HCT116 (cell line): Measurements from ENCODE around the gene AOPEP. TPM values are rescaled to one million over a fixed set of nuclear protein-coding genes. Genes with fewer than 3 reads are reported as not detected.

ENCODE experiments used
- ATAC-seq: fragments of 200-7000 bp; cut with Tn5 transposase; 2 replicates; pipeline ENCODE4 v1.9.1; 2020; ENCODE audit warnings: mild to moderate bottlenecking, moderate library complexity
- BruUV-seq: library from RNA; stranded (reverse); fragments of 400-500 nt; replicated peaks from 2 replicates; lab custom pipeline; 2021; lab: Mats Ljungman, UMichigan
- CTCF ChIA-PET: fragments of 300-600 bp; sonication (Branson Sonifier 250); formaldehyde crosslinking; loops from one replicate; lab custom pipeline; 2021; ENCODE audit warnings: antibody characterized with exemption; lab: Charles Lee
- POLR2A ChIA-PET: fragments of 300-600, 350-600 bp; sonication (Branson Sonifier 250); formaldehyde crosslinking; loops from one replicate; lab custom pipeline; 2021; ENCODE audit warnings: antibody characterized with exemption; lab: Charles Lee
- RAD21 ChIA-PET, 2 experiments: fragments of 300-600 bp; sonication (Branson Sonifier 250); formaldehyde crosslinking; loops; one replicate each; lab custom pipeline; 2023; ENCODE audit warnings: low total read pairs in 2 of 2; ENCODE audit not compliant: uncharacterized antibody in 2 of 2, unreplicated experiment in 2 of 2, low non-redundant PET in 1 of 2; lab: Charles Lee
- DNase-seq: peaks from one replicate; pipeline ENCODE4 v3.0.0-alpha.2; 2010; ENCODE audit warnings: low read depth, low spot score
- H2AFZ ChIP-seq: fragments of 200-600 bp; shearing (Covaris generic), sonication (generic); 2 replicates; pipeline ENCODE4 v1.6.1; 2017; ENCODE audit warnings: low read depth, mixed run types, mixed read lengths, antibody characterized with exemption, low read length; ENCODE audit not compliant: poor library complexity, severe bottlenecking
- H3K27ac ChIP-seq: 2 replicates; pipeline ENCODE4 v1.5.1; 2012; ENCODE audit warnings: low read depth, low read length
- H3K27me3 ChIP-seq: fragments of 200-600 bp; sonication (generic); 2 replicates; pipeline ENCODE4 v1.6.1; 2016; ENCODE audit warnings: mixed run types, low read length, mixed read lengths; ENCODE audit not compliant: insufficient read depth
- H3K36me3 ChIP-seq, 2 experiments: fragments of 200-500 bp in 1 of 2; fragments of 200-600 bp in 1 of 2; sonication (Bioruptor generic) in 1 of 2; sonication (generic) in 1 of 2; 2 replicates each; pipeline versions ENCODE4 v1.5.1 to v1.6.1; 2014 to 2016; ENCODE audit warnings: low read length in 2 of 2, inconsistent platforms in 1 of 2, mixed read lengths in 1 of 2, mixed run types in 1 of 2; ENCODE audit not compliant: insufficient read depth in 2 of 2, control insufficient read depth in 1 of 2
- H3K4me1 ChIP-seq, 2 experiments: fragments of 200-600 bp in 1 of 2; sonication (generic) in 1 of 2; 2 replicates each; pipeline versions ENCODE4 v1.5.1 to v1.6.1; 2012 to 2017; ENCODE audit warnings: low read length in 2 of 2, inconsistent platforms in 1 of 2, mild to moderate bottlenecking in 1 of 2, mixed read lengths in 1 of 2, mixed run types in 1 of 2, moderate library complexity in 1 of 2; ENCODE audit not compliant: insufficient read depth in 2 of 2, control insufficient read depth in 1 of 2
- H3K4me2 ChIP-seq: fragments of 200-600 bp; sonication (generic); 2 replicates; pipeline ENCODE4 v1.6.1; 2017; ENCODE audit warnings: mixed run types, low read length, mixed read lengths
- H3K4me3 ChIP-seq, 2 experiments: fragments of 200-600 bp in 1 of 2; sonication (generic) in 1 of 2; replicated peaks in 1 of 2; 2 replicates each; pipeline ENCODE4 v1.5.1; 2011 to 2016; ENCODE audit warnings: low read length in 2 of 2, control low read depth in 1 of 2, low read depth in 1 of 2, mild to moderate bottlenecking in 1 of 2, mixed read lengths in 1 of 2, mixed run types in 1 of 2
- H3K79me2 ChIP-seq: fragments of 200-600 bp; sonication (generic); 2 replicates; pipeline ENCODE4 v1.6.1; 2017; ENCODE audit warnings: mild to moderate bottlenecking, mixed run types, low read length, moderate library complexity, mixed read lengths; ENCODE audit not compliant: insufficient read depth
- H3K9ac ChIP-seq: fragments of 200-600 bp; sonication (generic); 2 replicates; pipeline ENCODE4 v1.6.1; 2016; ENCODE audit warnings: low read length, mixed read lengths
- H3K9me2 ChIP-seq: fragments of 200-600 bp; sonication (generic), shearing (Covaris generic); 2 replicates; pipeline ENCODE4 v1.6.1; 2017; ENCODE audit warnings: mixed run types, mild to moderate bottlenecking, moderate library complexity; ENCODE audit not compliant: insufficient read depth
- H3K9me3 ChIP-seq, 2 experiments: fragments of 200-500 bp in 1 of 2; fragments of 200-600 bp in 1 of 2; sonication (Bioruptor generic) in 1 of 2; sonication (generic) in 1 of 2; 2 replicates each; pipeline ENCODE4 v1.6.1; 2014 to 2017; ENCODE audit warnings: low read length in 2 of 2, mixed read lengths in 2 of 2, inconsistent platforms in 1 of 2, low read depth in 1 of 2, mild to moderate bottlenecking in 1 of 2, mixed run types in 1 of 2, moderate library complexity in 1 of 2; ENCODE audit not compliant: control insufficient read depth in 1 of 2, insufficient read depth in 1 of 2
- H4K20me1 ChIP-seq: fragments of 200-600 bp; sonication (generic), shearing (Covaris generic); 2 replicates; pipeline ENCODE4 v1.6.1; 2017; ENCODE audit warnings: mixed run types, mild to moderate bottlenecking, moderate library complexity; ENCODE audit not compliant: insufficient read depth
- ELF1 ChIP-seq: IDR thresholded peaks from 2 replicates; pipeline ENCODE4 v1.6.1; 2012; ENCODE audit warnings: low read depth, borderline replicate concordance
- EZH2 ChIP-seq: fragments of 200-600 bp; sonication (generic); IDR thresholded peaks from 2 replicates; pipeline ENCODE4 v1.6.1; 2017; ENCODE audit warnings: antibody characterized with exemption, mixed run types
- POLR2A ChIP-seq: IDR thresholded peaks from 2 replicates; pipeline ENCODE4 v1.7.0; 2011; ENCODE audit warnings: borderline replicate concordance; ENCODE audit not compliant: insufficient read depth, insufficient read length; ENCODE audit errors: extremely low read depth
- POLR2AphosphoS5 ChIP-seq: IDR thresholded peaks from 2 replicates; pipeline ENCODE4 v1.6.1; 2011; ENCODE audit warnings: mild to moderate bottlenecking, low read depth, low read length, moderate library complexity
- RAD21 ChIP-seq: IDR thresholded peaks from 2 replicates; pipeline ENCODE4 v1.6.1; 2012; ENCODE audit warnings: low read depth, mild to moderate bottlenecking
- SIN3A ChIP-seq: IDR thresholded peaks from 2 replicates; pipeline ENCODE4 v1.6.1; 2012; ENCODE audit warnings: low read depth
- SP1 ChIP-seq: IDR thresholded peaks from 2 replicates; pipeline ENCODE4 v1.6.1; 2012; ENCODE audit warnings: low read depth
- SRF ChIP-seq: IDR thresholded peaks from 2 replicates; pipeline ENCODE4 v1.6.1; 2012; ENCODE audit warnings: low read depth
- TCF7L2 ChIP-seq: IDR thresholded peaks from 2 replicates; pipeline ENCODE4 v1.7.0; 2011; ENCODE audit warnings: borderline replicate concordance, inconsistent platforms; ENCODE audit not compliant: insufficient read depth, insufficient read length; ENCODE audit errors: extremely low read depth
- ZFX ChIP-seq: fragments of 450-650 bp; IDR thresholded peaks from 2 replicates; pipeline ENCODE4 v1.6.1; 2017
- ZNF274 ChIP-seq: fragments of 200-500 bp; sonication (Bioruptor generic); IDR thresholded peaks from 2 replicates; pipeline ENCODE4 v1.6.1; 2014; ENCODE audit warnings: mild to moderate bottlenecking, low read depth, low read length, inconsistent platforms
- intact Hi-C: fragments of 100-400 bp; cut with micrococcal nuclease; formaldehyde crosslinking; loops from 2 replicates; pipeline ENCODE4 v1.10.0; 2022
- total RNA-seq: library from RNA; stranded (reverse); gene quantifications from one replicate; pipeline ENCODE4 v1.2.1, GENCODE V29; 2021; ENCODE audit not compliant: unreplicated experiment
- TF ChIP-seq, protein P1 (sequence below): IDR thresholded peaks from 2 replicates; pipeline ENCODE4 v1.6.1; 2012

AOPEP gene
- total RNA-seq, 1 experiment from 2014 or later: 15.1 TPM

DNA sequence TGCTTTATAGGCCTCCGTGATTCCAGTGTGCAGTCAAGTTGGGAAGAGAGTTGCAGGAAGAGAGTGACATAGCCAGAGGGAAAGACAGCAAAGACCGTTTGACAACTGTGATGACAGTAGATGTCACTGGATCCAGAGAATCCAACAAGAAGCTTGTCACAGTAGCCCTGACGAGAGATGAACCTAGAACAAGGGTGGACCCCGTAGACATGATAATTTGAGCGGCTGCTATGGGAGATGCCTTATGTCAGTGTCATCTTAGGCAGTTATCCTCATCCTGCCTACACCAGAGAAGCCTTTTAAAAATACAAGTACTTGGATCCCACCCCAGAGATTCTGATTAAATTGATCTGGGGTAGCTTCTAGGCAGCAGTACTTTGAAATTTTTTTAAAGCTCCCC lies 125.4 kb downstream of the AOPEP start:
- peaks cover 13 to 33% of the 10 kb centered on the region in 2 experiments; a peak in 3 of 4 replicates for H3K4me1 ChIP-seq
- no peak overlapping the region for H3K4me3 ChIP-seq
- H3K27ac ChIP-seq: no peak overlapping the region
- no peak overlapping the region for H2AFZ ChIP-seq
- H3K27me3 ChIP-seq: no peaks in the 10 kb centered on the region
- no peaks in the 10 kb centered on the region for H3K36me3 ChIP-seq
- ChIA-PET RAD21 (no interaction called here), CTCF (no interaction called here), POLR2A (no interaction called here)
- H3K79me2 ChIP-seq: no peaks in the 10 kb centered on the region
- ATAC-seq: no peak
- H3K9me2 ChIP-seq: no peaks in the 10 kb centered on the region
- no peak for DNase-seq
- BruUV-seq: no TSS peak
- no peaks in the 10 kb centered on the region for H3K9me3 ChIP-seq
- H4K20me1 ChIP-seq: no peaks in the 10 kb centered on the region
- no peak for TF ChIP-seq SP1
- TF ChIP-seq, all 23 proteins: peak for 0
- no peak overlapping the region for H3K9ac ChIP-seq
- H3K4me2 ChIP-seq: no peak overlapping the region
- intact Hi-C loops: no loop called here

DNA sequence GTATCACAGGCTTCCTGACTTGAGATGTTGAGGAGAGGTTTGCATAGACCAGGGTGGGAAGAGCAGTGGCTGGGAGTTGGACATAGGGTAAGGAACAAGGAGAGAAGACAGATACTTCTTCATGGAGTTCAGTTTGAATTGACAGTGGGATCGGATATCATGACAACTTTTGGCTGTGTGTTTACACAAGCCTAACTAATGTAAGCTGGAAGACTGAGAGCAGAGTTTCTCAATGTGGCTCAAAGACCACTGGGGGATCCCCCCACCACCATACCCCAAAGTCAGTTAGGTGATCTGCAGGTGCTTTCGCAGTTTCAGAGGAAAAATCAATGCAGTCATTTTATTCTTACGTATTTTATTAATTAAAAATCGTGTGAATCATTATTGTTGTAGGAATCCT lies 125.9 kb downstream of the AOPEP start:
- no peak for DNase-seq
- no peak overlapping the region for H3K27ac ChIP-seq

More for the DNA sequence above, 125.9 kb downstream of the AOPEP start:
- H3K9me2 ChIP-seq: no peaks in the 10 kb centered on the region
- CTCF ChIA-PET: no interaction called here
- H3K4me2 ChIP-seq: no peak overlapping the region
- no peaks in the 10 kb centered on the region for H3K9me3 ChIP-seq
- H3K36me3 ChIP-seq: no peaks in the 10 kb centered on the region
- no peak overlapping the region for H2AFZ ChIP-seq
- H3K79me2 ChIP-seq: no peaks in the 10 kb centered on the region
- RAD21 ChIA-PET: no interaction called here
- intact Hi-C loops: no loop called here
- no peaks in the 10 kb centered on the region for H4K20me1 ChIP-seq
- POLR2A ChIA-PET: no interaction called here
- ATAC-seq: no peak
- TF ChIP-seq ZNF274 (no peak), POLR2A (no peak), SRF (no peak), ZFX (no peak), EZH2 (no peak), SIN3A (no peak), ELF1 (no peak), TCF7L2 (no peak), POLR2AphosphoS5 (no peak), RAD21 (no peak)
- TF ChIP-seq, protein P1, sequence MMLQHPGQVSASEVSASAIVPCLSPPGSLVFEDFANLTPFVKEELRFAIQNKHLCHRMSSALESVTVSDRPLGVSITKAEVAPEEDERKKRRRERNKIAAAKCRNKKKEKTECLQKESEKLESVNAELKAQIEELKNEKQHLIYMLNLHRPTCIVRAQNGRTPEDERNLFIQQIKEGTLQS: no peak
- no peaks in the 10 kb centered on the region for H3K27me3 ChIP-seq
- H3K9ac ChIP-seq: no peak overlapping the region
- peaks cover 13 to 28% of the 10 kb centered on the region in 2 experiments; a peak in 3 of 4 replicates for H3K4me1 ChIP-seq
- H3K4me3 ChIP-seq: no peak overlapping the region
- BruUV-seq: no TSS peak
